Activated B cell treated with CpG ODN at 0.5 μM for 24 hours (primary cell): ENCODE data around the gene HM13. TPM values are rescaled to one million over a fixed set of nuclear protein-coding genes. Genes with fewer than 3 reads are reported as not detected.
"Not testable (repeated sequence)": the region's sequence is repeated elsewhere in the genome, so short reads cannot be mapped to it uniquely, and the experiment has no call there.

ENCODE experiments used
- ATAC-seq: fragments of 200-7000 bp; cut with Tn5 transposase; one replicate; pipeline ENCODE4 v1.10.0; 2021; ENCODE audit warnings: low read depth, mild to moderate bottlenecking, moderate library complexity
- CTCF ChIA-PET: fragments of 350-600 bp; sonication (Branson Sonifier 250); formaldehyde crosslinking; loops from one replicate; lab custom pipeline; 2021; ENCODE audit warnings: antibody characterized with exemption; lab: Charles Lee
- POLR2A ChIA-PET: fragments of 350-600 bp; sonication (Branson Sonifier 250); formaldehyde crosslinking; loops from one replicate; lab custom pipeline; 2021; ENCODE audit warnings: antibody characterized with exemption; lab: Charles Lee
- DNase-seq: peaks from one replicate; pipeline ENCODE4 v3.0.0; 2022
- H3K27ac Mint-ChIP-seq: one replicate; pipeline ENCODE4 v1.8.0; 2020; ENCODE audit warnings: mixed read lengths
- H3K27me3 Mint-ChIP-seq: one replicate; pipeline ENCODE4 v1.8.0; 2021; ENCODE audit warnings: mixed read lengths
- H3K36me3 Mint-ChIP-seq: one replicate; pipeline ENCODE4 v1.8.0; 2021; ENCODE audit warnings: low read depth, mixed read lengths
- H3K4me1 Mint-ChIP-seq: one replicate; pipeline ENCODE4 v1.8.0; 2021; ENCODE audit warnings: mixed read lengths
- H3K4me3 Mint-ChIP-seq: one replicate; pipeline ENCODE4 v1.8.0; 2020; ENCODE audit warnings: mild to moderate bottlenecking, mixed read lengths
- H3K9me3 Mint-ChIP-seq: one replicate; pipeline ENCODE4 v1.8.0; 2020; ENCODE audit warnings: mixed read lengths
- CTCF ChIP-seq: fragments of 200-600 bp; IDR thresholded peaks from one replicate; pipeline ENCODE4 v1.8.0; 2022; ENCODE audit warnings: antibody characterized with exemption, mild to moderate bottlenecking
- intact Hi-C: fragments of 100-400 bp; cut with micrococcal nuclease; formaldehyde crosslinking; loops from one replicate; pipeline ENCODE4 v1.15.1; 2024
- total RNA-seq: library from RNA; stranded (reverse); gene quantifications from 2 replicates; pipeline ENCODE4 v1.2.3, GENCODE V29; 2022

The HM13 gene
- total RNA-seq, 1 donor from 2014 or later: 90.9 TPM

- DNase-seq (no peak), ATAC-seq (no peak)
- no peak for TF ChIP-seq CTCF
- Mint-ChIP-seq H3K9me3 (no peaks in the 10 kb centered on the region), H3K36me3 (peaks cover 19% of the 10 kb centered on the region), H3K27ac (no peak overlapping the region), H3K4me3 (no peak overlapping the region), H3K4me1 (peaks cover 17% of the 10 kb centered on the region), H3K27me3 (no peaks in the 10 kb centered on the region)
- intact Hi-C loops: no loop called here
- ChIA-PET POLR2A (no interaction called here), CTCF (no interaction called here)
Measured at GRCh38 chr20:31517373-31517772, 3.1 kb downstream of the HM13 start.

GRCh38 chr20:31521267-31521666 is 7.0 kb downstream of the HM13 start:
- ATAC-seq, intact Hi-C loops, H3K27me3 Mint-ChIP-seq, H3K4me3 Mint-ChIP-seq, DNase-seq, H3K9me3 Mint-ChIP-seq, H3K27ac Mint-ChIP-seq, POLR2A ChIA-PET: not testable (repeated sequence)
- CTCF ChIA-PET: interaction anchor here (1.1 to 1.4 kb wide), 3 partner anchors 18 to 140 kb away, joined by 3 to 4 read pairs (median 3); no protein-coding TSS in a partner anchor
- Mint-ChIP-seq H3K36me3 (peaks cover 33% of the 10 kb centered on the region), H3K4me1 (peaks cover 17% of the 10 kb centered on the region)

- no peak for ATAC-seq
- ChIA-PET POLR2A (interaction anchor here (0.7 kb wide), 1 partner anchor 21 kb away, joined by 4 read pairs; no protein-coding TSS in a partner anchor), CTCF (no interaction called here)
- Mint-ChIP-seq H3K4me3 (no peak overlapping the region), H3K9me3 (no peaks in the 10 kb centered on the region), H3K36me3 (peaks cover 47% of the 10 kb centered on the region), H3K27ac (no peak overlapping the region), H3K27me3 (no peaks in the 10 kb centered on the region), H3K4me1 (peaks cover 17% of the 10 kb centered on the region)
- intact Hi-C loops: no loop called here
- DNase-seq: no peak
- TF ChIP-seq CTCF: no peak
Measured at GRCh38 chr20:31522731-31523130, 8.5 kb downstream of the HM13 start.

GRCh38 chr20:31523361-31524283 is 9.4 kb downstream of the HM13 start:
- intact Hi-C loops: no loop called here
- no peak for ATAC-seq
- Mint-ChIP-seq H3K9me3 (no peaks in the 10 kb centered on the region), H3K4me1 (peaks cover 17% of the 10 kb centered on the region), H3K36me3 (peaks cover 53% of the 10 kb centered on the region), H3K4me3 (no peak overlapping the region), H3K27me3 (no peaks in the 10 kb centered on the region), H3K27ac (no peak overlapping the region)
- CTCF ChIA-PET: no interaction called here
- DNase-seq: no peak
- POLR2A ChIA-PET: no interaction called here
- TF ChIP-seq CTCF: no peak

GRCh38 chr20:31527266-31527665 is 13.0 kb downstream of the HM13 start:
- CTCF ChIA-PET: no interaction called here
- peaks cover 62% of the 10 kb centered on the region for H3K36me3 Mint-ChIP-seq
- no peak overlapping the region for H3K27ac Mint-ChIP-seq
- no peaks in the 10 kb centered on the region for H3K27me3 Mint-ChIP-seq
- H3K9me3 Mint-ChIP-seq: no peaks in the 10 kb centered on the region
- H3K4me1 Mint-ChIP-seq: peaks cover 4% of the 10 kb centered on the region
- POLR2A ChIA-PET: no interaction called here
- no peak overlapping the region for H3K4me3 Mint-ChIP-seq
- ATAC-seq (no peak), DNase-seq (no peak)
- TF ChIP-seq CTCF: no peak
- intact Hi-C loops: no loop called here
